B cell (primary cell): Measurements from ENCODE around the gene GRM2. TPM values are rescaled to one million over a fixed set of nuclear protein-coding genes. Genes with fewer than 3 reads are reported as not detected.

Source experiments
- ATAC-seq: fragments of 200-7000 bp; cut with Tn5 transposase; one replicate; pipeline ENCODE4 v1.10.0; 2021; ENCODE audit warnings: low read depth, mild to moderate bottlenecking, moderate number of reproducible peaks, moderate library complexity
- CTCF ChIA-PET: fragments of 350-600 bp; sonication (Branson Sonifier 250); formaldehyde crosslinking; loops from one replicate; lab custom pipeline; 2021; ENCODE audit warnings: antibody characterized with exemption, inconsistent platforms; lab: Charles Lee
- POLR2A ChIA-PET: fragments of 350-600 bp; sonication (Branson Sonifier 250); formaldehyde crosslinking; loops from one replicate; lab custom pipeline; 2021; ENCODE audit warnings: antibody characterized with exemption; lab: Charles Lee
- DNase-seq: peaks from one replicate; pipeline ENCODE4 v3.0.0; 2013
- H2AFZ ChIP-seq: 2 replicates; pipeline ENCODE4 v1.6.1; 2012; ENCODE audit warnings: mild to moderate bottlenecking, low read depth, low read length; ENCODE audit not compliant: insufficient read depth, poor library complexity, severe bottlenecking
- H3K27ac ChIP-seq, 2 donors: 1 replicate in 1 of 2; 2 replicates in 1 of 2; pipeline ENCODE4 v1.5.1; 2012 to 2013; ENCODE audit warnings: low read length in 2 of 2, mild to moderate bottlenecking in 2 of 2, moderate library complexity in 1 of 2
- H3K27me3 ChIP-seq, 4 experiments: fragments of 200-600 bp in 1 of 4; sonication (generic) in 1 of 4; replicated peaks in 1 of 4; 1 replicate in 2 of 4; 2 replicates in 2 of 4; pipeline versions ENCODE4 v1.6.1 to v1.7.0; 2013 to 2016; ENCODE audit warnings: low read length in 3 of 4, mild to moderate bottlenecking in 2 of 4, mixed read lengths in 1 of 4, moderate library complexity in 1 of 4; ENCODE audit not compliant: insufficient read depth in 4 of 4, control insufficient read depth in 3 of 4; ENCODE audit errors: control extremely low read depth in 1 of 4
- H3K36me3 ChIP-seq, 2 experiments: replicated peaks in 1 of 2; 1 replicate in 1 of 2; 2 replicates in 1 of 2; pipeline versions ENCODE4 v1.6.1 to v1.7.1; 2013; ENCODE audit warnings: low read length in 1 of 2; ENCODE audit not compliant: insufficient read depth in 2 of 2, control insufficient read depth in 1 of 2; ENCODE audit errors: control extremely low read depth in 1 of 2, extremely low read depth in 1 of 2
- H3K4me1 ChIP-seq, 2 donors: fragments of 200-600 bp in 1 of 2; sonication (generic) in 1 of 2; 1 replicate in 1 of 2; 2 replicates in 1 of 2; pipeline versions ENCODE4 v1.5.1 to v1.6.1; 2013 to 2017; ENCODE audit warnings: low read length in 2 of 2; ENCODE audit not compliant: control insufficient read depth in 2 of 2, insufficient read depth in 2 of 2
- H3K4me2 ChIP-seq: replicated peaks from 2 replicates; pipeline ENCODE3; 2012; ENCODE audit warnings: mild to moderate bottlenecking, low read depth, low read length; ENCODE audit not compliant: poor library complexity, severe bottlenecking
- H3K4me3 ChIP-seq, 5 experiments: fragments of 200-600 bp in 1 of 5; sonication (generic) in 1 of 5; 1 replicate in 3 of 5; 2 replicates in 2 of 5; pipeline versions ENCODE4 v1.5.1 to v1.7.0; 2011 to 2016; ENCODE audit warnings: low read length in 4 of 5, mild to moderate bottlenecking in 4 of 5, low read depth in 2 of 5, control low read depth in 1 of 5, moderate library complexity in 1 of 5; ENCODE audit not compliant: insufficient read depth in 1 of 5; ENCODE audit errors: control extremely low read depth in 1 of 5, extremely low read depth in 1 of 5
- H3K79me2 ChIP-seq: fragments of 200-600 bp; sonication (generic); one replicate; pipeline ENCODE4 v1.6.0; 2016; ENCODE audit warnings: low read length; ENCODE audit not compliant: control insufficient read depth, insufficient read depth
- H3K9ac ChIP-seq: fragments of 200-600 bp; sonication (generic); 2 replicates; pipeline ENCODE4 v1.6.1; 2017; ENCODE audit warnings: mild to moderate bottlenecking, low read length, moderate library complexity
- H3K9me3 ChIP-seq, 3 donors: one replicate each; pipeline versions ENCODE4 v1.6.1 to v1.7.1; 2013; ENCODE audit warnings: low read length in 2 of 3; ENCODE audit not compliant: control insufficient read depth in 2 of 3, insufficient read depth in 1 of 3; ENCODE audit errors: control extremely low read depth in 1 of 3
- H4K20me1 ChIP-seq: 2 replicates; pipeline ENCODE4 v1.6.0; 2012; ENCODE audit warnings: mild to moderate bottlenecking, low read length; ENCODE audit not compliant: insufficient read depth, control insufficient read depth, poor library complexity, severe bottlenecking
- H3K27ac Mint-ChIP-seq: one replicate; pipeline ENCODE4 v1.8.0; 2021; ENCODE audit warnings: mixed read lengths
- H3K27me3 Mint-ChIP-seq: one replicate; pipeline ENCODE4 v1.8.0; 2021; ENCODE audit warnings: mixed read lengths
- H3K4me1 Mint-ChIP-seq: one replicate; pipeline ENCODE4 v1.8.0; 2021; ENCODE audit warnings: mixed read lengths
- H3K4me3 Mint-ChIP-seq: one replicate; pipeline ENCODE4 v1.8.0; 2021; ENCODE audit warnings: mixed read lengths
- H3K9me3 Mint-ChIP-seq: one replicate; pipeline ENCODE4 v1.8.0; 2022; ENCODE audit warnings: mixed read lengths; ENCODE audit not compliant: insufficient read depth
- CTCF ChIP-seq: fragments of 200-600 bp; IDR thresholded peaks from one replicate; pipeline ENCODE4 v1.8.0; 2022; ENCODE audit warnings: antibody characterized with exemption, mild to moderate bottlenecking
- EZH2 ChIP-seq: IDR thresholded peaks from 2 replicates; pipeline ENCODE4 v1.6.1; 2012; ENCODE audit warnings: borderline replicate concordance, low read depth, mild to moderate bottlenecking, moderate library complexity, low read length; ENCODE audit not compliant: insufficient read depth, poor library complexity, severe bottlenecking
- WGBS: methylation state at CpG from one replicate; pipeline ENCODE4 v1.1.5; 2013; ENCODE audit warnings: missing lambda C conversion rate; ENCODE audit not compliant: insufficient coverage; 5-methylcytosine and 5-hydroxymethylcytosine counted together
- intact Hi-C: fragments of 100-400 bp; cut with micrococcal nuclease; formaldehyde crosslinking; loops from one replicate; pipeline ENCODE4 v1.10.0; 2022
- polyA plus RNA-seq: library from polyadenylated mRNA; depleted of rRNA; stranded (reverse); fragments of >200 nt; gene quantifications from 2 replicates; pipeline ENCODE4 v1.2.3, GENCODE V29; 2012
- total RNA-seq, 2 donors: library from RNA; stranded (reverse); fragments of 120-200 nt in 1 of 2; gene quantifications; 1 replicate in 1 of 2; 2 replicates in 1 of 2; pipeline versions ENCODE4 v1.2.3 to v1.2.4, GENCODE V29; 2013 to 2022

The GRM2 gene
- total and polyA plus RNA-seq, 2 donors (not counting 1 experiment from before 2014, with no cell fraction given) = 0.86 to 2.8 TPM

DNA sequence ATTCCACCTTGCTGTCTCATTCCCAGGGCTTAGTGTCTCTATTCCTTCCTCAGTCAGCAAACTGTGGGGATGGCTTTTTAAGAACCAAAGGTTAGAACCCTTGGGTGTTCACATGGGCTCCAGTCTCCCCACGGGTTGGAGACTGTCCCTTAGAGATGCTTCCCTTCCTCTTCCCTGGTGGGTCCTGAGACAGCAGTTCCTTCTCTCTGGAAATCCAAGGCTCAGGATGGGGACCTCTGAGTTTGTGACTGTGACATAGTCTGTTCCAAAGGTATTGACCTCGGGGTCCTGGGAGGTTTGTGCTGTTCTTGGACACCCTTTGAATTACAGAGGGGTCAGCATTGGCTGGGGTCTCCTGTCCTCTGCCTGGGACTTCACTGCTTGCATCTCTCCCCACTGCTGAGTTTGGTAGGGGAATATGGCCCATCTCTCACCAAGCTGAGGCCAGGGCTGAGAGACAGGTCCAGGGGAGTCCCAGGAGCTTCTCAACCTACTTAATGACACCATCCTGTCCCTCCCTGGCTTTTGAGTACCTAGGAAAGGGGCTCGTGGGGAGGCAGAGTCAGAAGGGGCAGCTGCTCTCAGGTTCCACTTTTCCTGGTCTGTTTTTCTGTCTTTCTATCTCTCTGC, 1.5 kb downstream of the GRM2 start:
- Mint-ChIP-seq H3K27ac (no peak overlapping the region), H3K4me1 (peaks cover 4% of the 10 kb centered on the region), H3K27me3 (no peaks in the 10 kb centered on the region), H3K4me3 (no peak overlapping the region), H3K9me3 (no peaks in the 10 kb centered on the region)
- TF ChIP-seq EZH2 (no peak), CTCF (no peak)
- ChIA-PET CTCF (no interaction called here), POLR2A (no interaction called here)
- no peak overlapping the region for H3K9ac ChIP-seq
- DNase-seq (no peak), ATAC-seq (no peak)
- peaks cover 0 to 13% of the 10 kb centered on the region in 2 experiments for H3K36me3 ChIP-seq
- H4K20me1 ChIP-seq = peaks cover 11% of the 10 kb centered on the region
- no peaks in the 10 kb centered on the region for H3K9me3 ChIP-seq
- H3K4me3 ChIP-seq = no peak overlapping the region
- no peaks in the 10 kb centered on the region for H3K27me3 ChIP-seq
- WGBS = 75% methylated on average over 2 of the region's 3 CpGs
- intact Hi-C loops = no loop called here
- H2AFZ ChIP-seq = no peak overlapping the region
- H3K4me2 ChIP-seq = no peak overlapping the region
- no peaks in the 10 kb centered on the region for H3K79me2 ChIP-seq
- H3K27ac ChIP-seq = no peak overlapping the region
- no peaks in the 10 kb centered on the region for H3K4me1 ChIP-seq

DNA sequence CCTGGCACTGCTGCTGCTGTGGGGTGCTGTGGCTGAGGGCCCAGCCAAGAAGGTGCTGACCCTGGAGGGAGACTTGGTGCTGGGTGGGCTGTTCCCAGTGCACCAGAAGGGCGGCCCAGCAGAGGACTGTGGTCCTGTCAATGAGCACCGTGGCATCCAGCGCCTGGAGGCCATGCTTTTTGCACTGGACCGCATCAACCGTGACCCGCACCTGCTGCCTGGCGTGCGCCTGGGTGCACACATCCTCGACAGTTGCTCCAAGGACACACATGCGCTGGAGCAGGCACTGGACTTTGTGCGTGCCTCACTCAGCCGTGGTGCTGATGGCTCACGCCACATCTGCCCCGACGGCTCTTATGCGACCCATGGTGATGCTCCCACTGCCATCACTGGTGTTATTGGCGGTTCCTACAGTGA, 2.1 kb downstream of the GRM2 start:
- no peak overlapping the region for H2AFZ ChIP-seq
- Mint-ChIP-seq H3K27ac (no peak overlapping the region), H3K4me3 (no peak overlapping the region), H3K4me1 (peaks cover 4% of the 10 kb centered on the region), H3K27me3 (no peaks in the 10 kb centered on the region), H3K9me3 (no peaks in the 10 kb centered on the region)
- H3K4me1 ChIP-seq = no peaks in the 10 kb centered on the region
- DNase-seq (no peak), ATAC-seq (no peak)
- 89% methylated on average over 17 of the region's 17 CpGs for WGBS
- TF ChIP-seq EZH2 (no peak), CTCF (no peak)
- no peak overlapping the region for H3K4me2 ChIP-seq
- no peaks in the 10 kb centered on the region for H3K27me3 ChIP-seq
- H3K4me3 ChIP-seq = no peak overlapping the region
- intact Hi-C loops = no loop called here
- POLR2A ChIA-PET = no interaction called here
- no peak overlapping the region for H3K27ac ChIP-seq
- no peaks in the 10 kb centered on the region for H3K9me3 ChIP-seq
- H3K36me3 ChIP-seq = peaks cover 0 to 13% of the 10 kb centered on the region in 2 experiments
- no peak overlapping the region for H3K9ac ChIP-seq
- H3K79me2 ChIP-seq = no peaks in the 10 kb centered on the region
- H4K20me1 ChIP-seq = peaks cover 11% of the 10 kb centered on the region
- CTCF ChIA-PET = no interaction called here
